DMS53 treated with DMSO at 0.1 percent for 48 hours (cell line): ENCODE data around the gene MATCAP1.
A peak's percentile ranks its signal among the peaks of the same experiment; 100 is the strongest.

Experiments used
- DNase-seq: peaks from one replicate; lab custom pipeline; 2025; ENCODE audit not compliant: unreplicated experiment; lab: John Stamatoyannopoulos, UW

Gene MATCAP1

GRCh38 chr16:67208154-67208896 is 24.6 kb upstream of the MATCAP1 start:
- no peak for DNase-seq

GRCh38 chr16:67207249-67208091 is 23.7 kb upstream of the MATCAP1 start:
- DNase-seq = peak; percentile 6

- no peak for DNase-seq
These were observed 23.1 kb upstream of the MATCAP1 start for GRCh38 chr16:67206838-67207248.

- no peak for DNase-seq
These were observed 22.5 kb upstream of the MATCAP1 start for GRCh38 chr16:67206129-67206837.

GRCh38 chr16:67204076-67204475 is 20.3 kb upstream of the MATCAP1 start:
- no peak for DNase-seq

GRCh38 chr16:67202956-67203493 is 19.3 kb upstream of the MATCAP1 start:
- DNase-seq = no peak

GRCh38 chr16:67202426-67202825 is 18.7 kb upstream of the MATCAP1 start:
- no peak for DNase-seq

- no peak for DNase-seq
These were observed 17.9 kb upstream of the MATCAP1 start for GRCh38 chr16:67201411-67202345.

GRCh38 chr16:67200491-67200890 is 16.7 kb upstream of the MATCAP1 start:
- DNase-seq = no peak

GRCh38 chr16:67199808-67200198 is 16.0 kb upstream of the MATCAP1 start:
- no peak for DNase-seq

GRCh38 chr16:67199011-67199807 is 15.4 kb upstream of the MATCAP1 start, which contains the start of gene ELMO3:
TSS of gene ELMO3 (plus strand) at chr16:67199131. CDS start at chr16:67199327, 196 bp downstream.
- peak; percentile 60 for DNase-seq

- peak; percentile 55 for DNase-seq
These were observed 14.5 kb upstream of the MATCAP1 start for GRCh38 chr16:67198238-67198734.

- DNase-seq = no peak
These were observed 13.9 kb upstream of the MATCAP1 start for GRCh38 chr16:67197704-67198103.

- DNase-seq = no peak
These were observed 13.1 kb upstream of the MATCAP1 start for GRCh38 chr16:67196881-67197280.

- DNase-seq = no peak
These were observed 11.9 kb upstream of the MATCAP1 start for GRCh38 chr16:67195676-67196075.

GRCh38 chr16:67194260-67194659 is 10.5 kb upstream of the MATCAP1 start:
- DNase-seq = no peak

GRCh38 chr16:67193536-67193935 is 9.8 kb upstream of the MATCAP1 start:
- DNase-seq = no peak

GRCh38 chr16:67192781-67193361 is 9.1 kb upstream of the MATCAP1 start:
- no peak for DNase-seq
